Measurements from ENCODE around the gene SLC24A5.

SLC24A5 gene

GRCh38 chr15:48105936-48106335 is 14.9 kb upstream of the SLC24A5 start:
- TF ChIP-seq CTCF (IDR thresholded peaks at IDR 0.05; ENCODE audit: low read length, missing control alignments) = no peak
- no peak for DNase-seq (ENCODE audit: low read depth)
- H3K4me3 ChIP-seq (replicated peaks; ENCODE audit: low read depth, low read length) = no peak overlapping the region

GRCh38 chr15:48109212-48109611 is 11.6 kb upstream of the SLC24A5 start:
- no peak overlapping the region for H3K4me3 ChIP-seq (replicated peaks; ENCODE audit: low read depth, low read length)
- TF ChIP-seq CTCF (IDR thresholded peaks at IDR 0.05; ENCODE audit: low read length, missing control alignments) = no peak
- DNase-seq (ENCODE audit: low read depth) = no peak

- H3K4me3 ChIP-seq (replicated peaks; ENCODE audit: low read depth, low read length) = no peak overlapping the region
- DNase-seq (ENCODE audit: low read depth) = no peak
- TF ChIP-seq CTCF (IDR thresholded peaks at IDR 0.05; ENCODE audit: low read length, missing control alignments) = no peak
These were observed 10.8 kb upstream of the SLC24A5 start for GRCh38 chr15:48109856-48110531.

DNA sequence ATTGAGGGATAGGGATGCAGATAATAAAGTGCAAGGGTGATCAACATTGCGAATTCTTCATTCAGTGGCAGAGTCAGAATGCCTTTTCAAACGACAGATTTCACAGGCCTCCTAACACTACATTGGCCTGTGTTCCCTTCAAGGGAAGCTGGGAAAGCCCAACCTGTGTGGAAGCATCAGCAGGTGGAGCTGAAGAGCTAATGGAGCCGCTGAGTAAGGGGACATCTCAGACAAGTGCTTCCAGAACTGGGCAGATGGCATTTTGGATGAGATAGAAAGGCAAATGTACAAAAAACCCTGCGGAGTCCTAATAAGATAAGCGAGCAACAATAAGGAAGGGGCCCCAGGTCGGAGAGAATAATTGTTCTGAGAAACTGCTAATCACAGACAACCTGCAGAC is 8.5 kb upstream of the SLC24A5 start:
- H3K4me3 ChIP-seq (replicated peaks; ENCODE audit: low read depth, low read length) = no peak overlapping the region
- peak; percentile 51 for TF ChIP-seq CTCF (IDR thresholded peaks at IDR 0.05; ENCODE audit: low read length, missing control alignments)
- DNase-seq (ENCODE audit: low read depth) = peak; percentile 39

- TF ChIP-seq CTCF (IDR thresholded peaks at IDR 0.05; ENCODE audit: low read length, missing control alignments) = no peak
- no peak for DNase-seq (ENCODE audit: low read depth)
- no peak overlapping the region for H3K4me3 ChIP-seq (replicated peaks; ENCODE audit: low read depth, low read length)
These were observed 1.5 kb upstream of the SLC24A5 start for GRCh38 chr15:48119277-48119676.

GRCh38 chr15:48121849-48122248 is 1.1 kb downstream of the SLC24A5 start:
- no peak overlapping the region for H3K4me3 ChIP-seq (replicated peaks; ENCODE audit: low read depth, low read length)
- no peak for DNase-seq (ENCODE audit: low read depth)
- no peak for TF ChIP-seq CTCF (IDR thresholded peaks at IDR 0.05; ENCODE audit: low read length, missing control alignments)

Data from fibroblast of pulmonary artery (primary cell).